IMR-90 (cell line): ENCODE results near the gene SLC17A6. TPM values are rescaled to one million over a fixed set of nuclear protein-coding genes. Genes with fewer than 3 reads are reported as not detected.

Source experiments
- ATAC-seq: fragments of 200-7000 bp; cut with Tn5 transposase; 2 replicates; pipeline ENCODE4 v1.9.1; 2020; ENCODE audit warnings: low read depth, mild to moderate bottlenecking, moderate library complexity
- BruUV-seq: library from RNA; stranded (reverse); fragments of 400-500 nt; replicated peaks from 2 replicates; lab custom pipeline; 2021; lab: Mats Ljungman, UMichigan
- CTCF ChIA-PET: fragments of 300-600 bp; formaldehyde crosslinking; extraction: SDS; loops from one replicate; lab custom pipeline; 2021; ENCODE audit warnings: antibody characterized with exemption; lab: Yijun Ruan, JAX
- POLR2A ChIA-PET: fragments of 300-600 bp; sonication (Branson Sonifier 250); formaldehyde crosslinking; loops from one replicate; lab custom pipeline; 2022; ENCODE audit warnings: antibody characterized with exemption; ENCODE audit not compliant: unreplicated experiment; lab: Charles Lee
- DNase-seq: peaks from one replicate; pipeline ENCODE4 v3.0.0; 2013
- H2AFZ ChIP-seq: replicated peaks from 2 replicates; pipeline ENCODE3; 2013; ENCODE audit warnings: low read length, mild to moderate bottlenecking; ENCODE audit not compliant: poor library complexity
- H2AK5ac ChIP-seq: 2 replicates; pipeline ENCODE4 v1.6.1; 2013; ENCODE audit warnings: low read depth, low read length, inconsistent platforms
- H2AK9ac ChIP-seq: replicated peaks from 2 replicates; pipeline ENCODE3; 2013; ENCODE audit warnings: mild to moderate bottlenecking, low read depth, low read length, moderate library complexity; ENCODE audit not compliant: poor library complexity
- H2BK120ac ChIP-seq: 2 replicates; pipeline ENCODE4 v1.6.1; 2013; ENCODE audit warnings: low read depth, low read length, inconsistent platforms
- H2BK15ac ChIP-seq: 3 replicates; pipeline ENCODE4 v1.6.1; 2013; ENCODE audit warnings: low read depth, low read length, inconsistent platforms
- H2BK20ac ChIP-seq: 2 replicates; pipeline ENCODE4 v1.6.1; 2013; ENCODE audit warnings: low read depth, mild to moderate bottlenecking, inconsistent platforms, low read length, moderate library complexity
- H2BK5ac ChIP-seq: 2 replicates; pipeline ENCODE4 v1.6.1; 2013; ENCODE audit warnings: mild to moderate bottlenecking, low read depth, low read length, inconsistent platforms; ENCODE audit not compliant: poor library complexity, severe bottlenecking
- H3K14ac ChIP-seq: replicated peaks from 2 replicates; pipeline ENCODE4 v1.6.1; 2013; ENCODE audit warnings: low read depth, low read length, inconsistent platforms
- H3K18ac ChIP-seq: 2 replicates; pipeline ENCODE4 v1.6.1; 2013; ENCODE audit warnings: low read depth, low read length, control low read depth
- H3K23ac ChIP-seq: 2 replicates; pipeline ENCODE4 v1.6.1; 2013; ENCODE audit warnings: low read depth, low read length, inconsistent platforms
- H3K27ac ChIP-seq: 2 replicates; pipeline ENCODE4 v1.5.1; 2013; ENCODE audit warnings: mild to moderate bottlenecking, control low read depth, low read length; ENCODE audit not compliant: insufficient read depth
- H3K27me3 ChIP-seq: 2 replicates; pipeline ENCODE4 v1.6.1; 2013; ENCODE audit warnings: low read length; ENCODE audit not compliant: control insufficient read depth, insufficient read depth
- H3K36me3 ChIP-seq: 2 replicates; pipeline ENCODE4 v1.6.1; 2013; ENCODE audit warnings: low read length, mixed read lengths; ENCODE audit not compliant: control insufficient read depth, insufficient read depth
- H3K4ac ChIP-seq: 2 replicates; pipeline ENCODE4 v1.6.1; 2013; ENCODE audit warnings: low read depth, low read length, inconsistent platforms
- H3K4me1 ChIP-seq: 2 replicates; pipeline ENCODE4 v1.6.1; 2013; ENCODE audit warnings: low read length, mixed read lengths; ENCODE audit not compliant: control insufficient read depth, insufficient read depth
- H3K4me2 ChIP-seq: 2 replicates; pipeline ENCODE4 v1.6.1; 2013; ENCODE audit warnings: low read depth, mild to moderate bottlenecking, control low read depth, low read length, moderate library complexity
- H3K4me3 ChIP-seq: 2 replicates; pipeline ENCODE4 v1.5.1; 2013; ENCODE audit warnings: low read depth, mild to moderate bottlenecking, control low read depth, low read length, moderate library complexity; ENCODE audit not compliant: insufficient read depth
- H3K56ac ChIP-seq: 2 replicates; pipeline ENCODE4 v1.6.1; 2013; ENCODE audit warnings: low read length, inconsistent platforms; ENCODE audit not compliant: insufficient read depth; ENCODE audit errors: extremely low read depth
- H3K79me1 ChIP-seq, 2 experiments: 2 replicates each; pipeline ENCODE4 v1.6.1; 2013; ENCODE audit warnings: low read length in 2 of 2, inconsistent platforms in 1 of 2, low read depth in 1 of 2
- H3K9ac ChIP-seq: 2 replicates; pipeline ENCODE4 v1.6.1; 2013; ENCODE audit warnings: low read depth, low read length, control low read depth
- H3K9me1 ChIP-seq: 2 replicates; pipeline ENCODE4 v1.6.1; 2013; ENCODE audit warnings: low read length, inconsistent platforms; ENCODE audit not compliant: insufficient read depth
- H3K9me3 ChIP-seq: 2 replicates; pipeline ENCODE4 v1.6.1; 2013; ENCODE audit warnings: low read length; ENCODE audit not compliant: control insufficient read depth, insufficient read depth
- H4K20me1 ChIP-seq: 2 replicates; pipeline ENCODE4 v1.6.1; 2013; ENCODE audit warnings: low read length, inconsistent platforms; ENCODE audit not compliant: insufficient read depth
- H4K5ac ChIP-seq: 2 replicates; pipeline ENCODE4 v1.6.1; 2013; ENCODE audit warnings: mild to moderate bottlenecking, low read depth, low read length, control low read depth
- H4K8ac ChIP-seq, 2 experiments: 2 replicates each; pipeline ENCODE4 v1.6.1; 2013; ENCODE audit warnings: low read depth in 2 of 2, low read length in 2 of 2, control low read depth in 1 of 2, inconsistent platforms in 1 of 2
- H4K91ac ChIP-seq: 2 replicates; pipeline ENCODE4 v1.6.1; 2013; ENCODE audit warnings: low read depth, low read length, inconsistent platforms; ENCODE audit not compliant: insufficient read depth
- FOS ChIP-seq: fragments of 150-350 bp; IDR thresholded peaks from 2 replicates; pipeline ENCODE4 v1.6.1; 2016; ENCODE audit warnings: low read depth, low read length
- MAFK ChIP-seq: IDR thresholded peaks from 2 replicates; pipeline ENCODE4 v1.6.1; 2012; ENCODE audit warnings: low read depth, low read length, improper control_type of control experiment
- POLR2A ChIP-seq: IDR thresholded peaks from 2 replicates; pipeline ENCODE4 v1.6.1; 2012; ENCODE audit warnings: mild to moderate bottlenecking, low read depth, low read length
- RAD21 ChIP-seq: IDR thresholded peaks from 2 replicates; pipeline ENCODE4 v1.6.1; 2012; ENCODE audit warnings: low read length, improper control_type of control experiment
- RFX5 ChIP-seq: IDR thresholded peaks from 2 replicates; pipeline ENCODE4 v1.8.0; 2012; ENCODE audit warnings: low read depth, mild to moderate bottlenecking, low read length, moderate library complexity
- SMC3 ChIP-seq: fragments of 150-350 bp; IDR thresholded peaks from 2 replicates; pipeline ENCODE4 v1.6.1; 2016; ENCODE audit warnings: low read depth, mild to moderate bottlenecking, antibody characterized with exemption, low read length, moderate library complexity
- WGBS, 2 experiments: methylation state at CpG; one replicate each; pipeline versions ENCODE4 v1.1.5 to v1.1.7; 2013; ENCODE audit warnings: missing lambda C conversion rate in 2 of 2; ENCODE audit not compliant: insufficient read length in 1 of 2; ENCODE audit errors: extremely low coverage in 2 of 2; 5-methylcytosine and 5-hydroxymethylcytosine counted together
- dilution Hi-C: fragments of 300-500 bp; cut with HindIII; formaldehyde crosslinking; loops from one replicate; pipeline ENCODE4 v1.14.3; 2018; ENCODE audit warnings: low sequenced_read_pairs; ENCODE audit not compliant: unreplicated experiment
- in situ Hi-C: fragments of 300-500 bp; cut with MboI; formaldehyde crosslinking; loops from 3 replicates; pipeline ENCODE4 v1.14.3; 2019; ENCODE audit warnings: low sequenced_read_pairs, inconsistent platforms, mixed read lengths
- intact Hi-C: fragments of 100-400 bp; cut with micrococcal nuclease; formaldehyde crosslinking; loops from 2 replicates; pipeline ENCODE4 v1.10.0; 2022
- polyA plus RNA-seq, 3 experiments: library from polyadenylated mRNA; depleted of rRNA; stranded (reverse); fragments of >200 nt; gene quantifications; 2 replicates each; pipeline ENCODE4 v1.2.3, GENCODE V29; 2012; ENCODE audit warnings: low replicate concordance in 1 of 3
- total RNA-seq: library from RNA; depleted of rRNA; stranded (reverse); fragments of >200 nt; gene quantifications from 2 replicates; pipeline ENCODE4 v1.2.3, GENCODE V29; 2012
- TF ChIP-seq, protein P1 (sequence below): fragments of 150-350 bp; IDR thresholded peaks from 2 replicates; pipeline ENCODE4 v1.6.1; 2017; ENCODE audit warnings: mild to moderate bottlenecking, antibody characterized with exemption, low read length, low read depth
- TF ChIP-seq, protein P2 (sequence below): fragments of 150-350 bp; IDR thresholded peaks from 2 replicates; pipeline ENCODE4 v1.6.1; 2016; ENCODE audit warnings: low read depth, mild to moderate bottlenecking, low read length, moderate library complexity, borderline replicate concordance
- TF ChIP-seq, protein P3 (sequence below): conservative IDR thresholded peaks from 2 replicates; pipeline ENCODE4 v1.5.1; 2012; ENCODE audit warnings: mild to moderate bottlenecking, low read depth, low read length, improper control_type of control experiment

SLC17A6 gene
- total and polyA plus RNA-seq, 2 of the 4 experiments (the other 2 are of a cell fraction): not detected

DNA sequence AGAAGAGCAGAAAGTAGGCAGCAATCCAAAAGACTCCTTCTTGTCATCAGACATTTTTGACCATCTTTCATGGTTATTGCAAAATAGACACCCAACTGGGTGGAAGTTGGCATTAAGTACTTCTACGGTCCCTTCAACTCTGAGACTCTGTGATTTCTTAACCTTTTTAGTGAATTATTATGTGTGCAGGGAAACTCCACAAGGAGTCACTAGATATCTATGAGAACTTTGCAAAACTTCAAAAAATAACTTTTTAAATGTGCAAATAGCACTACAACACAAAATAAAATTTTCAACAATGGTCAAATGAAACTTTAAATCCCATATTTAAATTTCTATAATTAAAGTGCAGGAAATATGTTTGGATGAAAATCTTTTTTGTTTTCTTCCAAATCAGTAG, 88.7 kb downstream of the SLC17A6 start:
- POLR2A ChIA-PET: no interaction called here
- no peak overlapping the region for H4K5ac ChIP-seq
- dilution Hi-C loops: no loop called here

More for the DNA sequence above, 88.7 kb downstream of the SLC17A6 start:
- DNase-seq (peak; percentile 7), ATAC-seq (no peak)
- Histone ChIP-seq H3K14ac (no peak overlapping the region), H4K20me1 (no peaks in the 10 kb centered on the region), H3K9ac (no peak overlapping the region), H2BK20ac (no peak overlapping the region), H3K9me3 (no peaks in the 10 kb centered on the region), H2BK120ac (no peak overlapping the region), H3K56ac (no peak overlapping the region), H3K4me1 (no peaks in the 10 kb centered on the region), H2BK5ac (no peak overlapping the region), H4K91ac (no peak overlapping the region), H3K4ac (no peak overlapping the region), H2AFZ (no peak overlapping the region), H3K79me1 (no peaks in the 10 kb centered on the region), H3K4me3 (no peak overlapping the region), H3K18ac (no peak overlapping the region), H3K23ac (no peak overlapping the region), H2AK5ac (no peak overlapping the region), H3K9me1 (no peaks in the 10 kb centered on the region), H4K8ac (no peak overlapping the region), H3K27ac (no peak overlapping the region), H2BK15ac (no peak overlapping the region), H3K36me3 (no peaks in the 10 kb centered on the region), H2AK9ac (no peak overlapping the region), H3K27me3 (no peaks in the 10 kb centered on the region), H3K4me2 (no peak overlapping the region)
- no CpG with 5 or more reads among the region's 1 CpG for WGBS, 2 experiments
- BruUV-seq: no TSS peak
- intact Hi-C loops (loop anchor here (1.0 to 2.0 kb wide), 2 partner anchors 112 to 360 kb away; no protein-coding TSS in a partner anchor), in situ Hi-C loops (no loop called here)
- CTCF ChIA-PET: no interaction called here
- peak; percentile 37; the same call in 1 of the 2 replicates for TF ChIP-seq SMC3
- TF ChIP-seq, protein P1, sequence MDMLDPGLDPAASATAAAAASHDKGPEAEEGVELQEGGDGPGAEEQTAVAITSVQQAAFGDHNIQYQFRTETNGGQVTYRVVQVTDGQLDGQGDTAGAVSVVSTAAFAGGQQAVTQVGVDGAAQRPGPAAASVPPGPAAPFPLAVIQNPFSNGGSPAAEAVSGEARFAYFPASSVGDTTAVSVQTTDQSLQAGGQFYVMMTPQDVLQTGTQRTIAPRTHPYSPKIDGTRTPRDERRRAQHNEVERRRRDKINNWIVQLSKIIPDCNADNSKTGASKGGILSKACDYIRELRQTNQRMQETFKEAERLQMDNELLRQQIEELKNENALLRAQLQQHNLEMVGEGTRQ: no peak
- TF ChIP-seq FOS: no peak
- no peak for TF ChIP-seq POLR2A
- TF ChIP-seq RAD21: peak; percentile 46
- no peak for TF ChIP-seq MAFK
- TF ChIP-seq, protein P2, sequence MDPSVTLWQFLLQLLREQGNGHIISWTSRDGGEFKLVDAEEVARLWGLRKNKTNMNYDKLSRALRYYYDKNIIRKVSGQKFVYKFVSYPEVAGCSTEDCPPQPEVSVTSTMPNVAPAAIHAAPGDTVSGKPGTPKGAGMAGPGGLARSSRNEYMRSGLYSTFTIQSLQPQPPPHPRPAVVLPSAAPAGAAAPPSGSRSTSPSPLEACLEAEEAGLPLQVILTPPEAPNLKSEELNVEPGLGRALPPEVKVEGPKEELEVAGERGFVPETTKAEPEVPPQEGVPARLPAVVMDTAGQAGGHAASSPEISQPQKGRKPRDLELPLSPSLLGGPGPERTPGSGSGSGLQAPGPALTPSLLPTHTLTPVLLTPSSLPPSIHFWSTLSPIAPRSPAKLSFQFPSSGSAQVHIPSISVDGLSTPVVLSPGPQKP: no peak
- no peak for TF ChIP-seq RFX5
- TF ChIP-seq, protein P3, sequence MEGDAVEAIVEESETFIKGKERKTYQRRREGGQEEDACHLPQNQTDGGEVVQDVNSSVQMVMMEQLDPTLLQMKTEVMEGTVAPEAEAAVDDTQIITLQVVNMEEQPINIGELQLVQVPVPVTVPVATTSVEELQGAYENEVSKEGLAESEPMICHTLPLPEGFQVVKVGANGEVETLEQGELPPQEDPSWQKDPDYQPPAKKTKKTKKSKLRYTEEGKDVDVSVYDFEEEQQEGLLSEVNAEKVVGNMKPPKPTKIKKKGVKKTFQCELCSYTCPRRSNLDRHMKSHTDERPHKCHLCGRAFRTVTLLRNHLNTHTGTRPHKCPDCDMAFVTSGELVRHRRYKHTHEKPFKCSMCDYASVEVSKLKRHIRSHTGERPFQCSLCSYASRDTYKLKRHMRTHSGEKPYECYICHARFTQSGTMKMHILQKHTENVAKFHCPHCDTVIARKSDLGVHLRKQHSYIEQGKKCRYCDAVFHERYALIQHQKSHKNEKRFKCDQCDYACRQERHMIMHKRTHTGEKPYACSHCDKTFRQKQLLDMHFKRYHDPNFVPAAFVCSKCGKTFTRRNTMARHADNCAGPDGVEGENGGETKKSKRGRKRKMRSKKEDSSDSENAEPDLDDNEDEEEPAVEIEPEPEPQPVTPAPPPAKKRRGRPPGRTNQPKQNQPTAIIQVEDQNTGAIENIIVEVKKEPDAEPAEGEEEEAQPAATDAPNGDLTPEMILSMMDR: peak; percentile 45
